Measurements from ENCODE around the gene LRP5.
"Not testable (repeated sequence)": the region's sequence is repeated elsewhere in the genome, so short reads cannot be mapped to it uniquely, and the experiment has no call there.

The LRP5 gene

GRCh38 chr11:68274306-68274705, 38.1 kb upstream of the LRP5 start:
- FAIRE-seq (no peak), DNase-seq (ENCODE audit: insufficient read length, low spot score) (no peak)
- TF ChIP-seq CTCF (IDR thresholded peaks at IDR 0.05; ENCODE audit: insufficient read depth, missing control alignments), result no peak

- FAIRE-seq, result no peak
- TF ChIP-seq CTCF (IDR thresholded peaks at IDR 0.05; ENCODE audit: insufficient read depth, missing control alignments), result no peak
- no peak for DNase-seq (ENCODE audit: insufficient read length, low spot score)
Measured at GRCh38 chr11:68275721-68276507, 36.5 kb upstream of the LRP5 start.

- FAIRE-seq (no peak), DNase-seq (ENCODE audit: insufficient read length, low spot score) (no peak)
- no peak for TF ChIP-seq CTCF (IDR thresholded peaks at IDR 0.05; ENCODE audit: insufficient read depth, missing control alignments)
Measured at GRCh38 chr11:68276861-68277260, 35.5 kb upstream of the LRP5 start.

GRCh38 chr11:68279676-68280075, 32.7 kb upstream of the LRP5 start:
- no peak for TF ChIP-seq CTCF (IDR thresholded peaks at IDR 0.05; ENCODE audit: insufficient read depth, missing control alignments)
- FAIRE-seq, result no peak

GRCh38 chr11:68282141-68282860, 30.1 kb upstream of the LRP5 start:
- FAIRE-seq (no peak), DNase-seq (ENCODE audit: insufficient read length, low spot score) (no peak)
- no peak for TF ChIP-seq CTCF (IDR thresholded peaks at IDR 0.05; ENCODE audit: insufficient read depth, missing control alignments)

More at GRCh38 chr11:68279676-68280075, 32.7 kb upstream of the LRP5 start:
- no peak for DNase-seq (ENCODE audit: insufficient read length, low spot score)

GRCh38 chr11:68282861-68283230, 29.5 kb upstream of the LRP5 start:
- no peak for FAIRE-seq
- DNase-seq (ENCODE audit: insufficient read length, low spot score), result no peak
- TF ChIP-seq CTCF (IDR thresholded peaks at IDR 0.05; ENCODE audit: insufficient read depth, missing control alignments), result no peak

- not testable (repeated sequence) for DNase-seq (ENCODE audit: insufficient read length, low spot score)
Measured at GRCh38 chr11:68284588-68284987, 27.8 kb upstream of the LRP5 start.

More at GRCh38 chr11:68284588-68284987, 27.8 kb upstream of the LRP5 start:
- FAIRE-seq, result not testable (repeated sequence)

All from D721Med (cell line).